K562 (cell line): ENCODE measurements around the gene DDC. TPM values are rescaled to one million over a fixed set of nuclear protein-coding genes. Genes with fewer than 3 reads are reported as not detected.

Experiments used
- ATAC-seq: fragments of 200-7000 bp; cut with Tn5 transposase; 3 replicates; pipeline ENCODE4 v1.9.1; 2020; ENCODE audit warnings: moderate library complexity
- BruUV-seq: library from RNA; stranded (reverse); fragments of 400-500 nt; replicated peaks from 2 replicates; lab custom pipeline; 2021; lab: Mats Ljungman, UMichigan
- CTCF ChIA-PET: fragments of 300-600 bp; formaldehyde crosslinking; extraction: SDS; loops from one replicate; lab custom pipeline; 2021; ENCODE audit warnings: low intra/inter-chr PET ratio; lab: Yijun Ruan, JAX
- POLR2A ChIA-PET: fragments of 300-600, 350-650 bp; sonication (Branson Sonifier 250); formaldehyde crosslinking; extraction: SDS; loops from one replicate; lab custom pipeline; 2021; ENCODE audit warnings: antibody characterized with exemption, inconsistent platforms; lab: Yijun Ruan, JAX
- DNase-seq, 4 experiments: peaks; one replicate each; pipeline versions ENCODE4 v3.0.0 to v3.0.0-alpha.2; 2011 to 2018; ENCODE audit warnings: low spot score in 3 of 4, mixed read lengths in 3 of 4; ENCODE audit errors: extremely low read depth in 1 of 4
- FAIRE-seq: peaks from 2 replicates; lab custom pipeline; 2011; peaks lifted over from hg19 to GRCh38; lab: Jason Lieb, UNC
- H2AFZ ChIP-seq: 2 replicates; pipeline ENCODE4 v1.6.0; 2011; ENCODE audit warnings: low read depth, low read length, control low read depth, inconsistent platforms
- H3K27ac ChIP-seq: fragments of 200-600 bp; 3 replicates; pipeline ENCODE4 v1.8.0; 2011; ENCODE audit warnings: low read depth, mild to moderate bottlenecking, control low read depth, inconsistent platforms, low read length, moderate library complexity, mixed read lengths; ENCODE audit errors: extremely low read depth
- H3K27me3 ChIP-seq, 2 experiments: fragments of 300-600 bp in 1 of 2; 2 replicates in 1 of 2; 3 replicates in 1 of 2; pipeline versions ENCODE4 v1.6.0 to v1.8.0; 2011; ENCODE audit warnings: inconsistent platforms in 2 of 2, low read length in 2 of 2, mild to moderate bottlenecking in 1 of 2, mixed read lengths in 1 of 2, moderate library complexity in 1 of 2; ENCODE audit not compliant: control insufficient read depth in 2 of 2, insufficient read depth in 2 of 2
- H3K36me3 ChIP-seq: fragments of 300-600 bp; 3 replicates; pipeline ENCODE4 v1.8.0; 2011; ENCODE audit warnings: mild to moderate bottlenecking, low read length, inconsistent platforms; ENCODE audit not compliant: control insufficient read depth, insufficient read depth
- H3K4me1 ChIP-seq, 2 experiments: fragments of 200-600 bp in 1 of 2; replicated peaks in 1 of 2; 2 replicates in 1 of 2; 3 replicates in 1 of 2; pipeline versions ENCODE4 v1.5.1 to v1.8.0; 2011; ENCODE audit warnings: inconsistent platforms in 2 of 2, low read length in 2 of 2, mild to moderate bottlenecking in 1 of 2, mixed read lengths in 1 of 2, moderate library complexity in 1 of 2; ENCODE audit not compliant: control insufficient read depth in 2 of 2, insufficient read depth in 2 of 2
- H3K4me2 ChIP-seq: 2 replicates; pipeline ENCODE4 v1.6.1; 2011; ENCODE audit warnings: low read length, control low read depth, inconsistent platforms, mixed read lengths; ENCODE audit not compliant: insufficient read depth
- H3K4me3 ChIP-seq: fragments of 200-600 bp; sonication (generic), shearing (Covaris generic); 2 replicates; pipeline ENCODE4 v1.5.1; 2016; ENCODE audit warnings: control low read depth, inconsistent platforms
- H3K79me2 ChIP-seq: fragments of 200-600 bp; 3 replicates; pipeline ENCODE4 v1.8.0; 2011; ENCODE audit warnings: low read length, inconsistent platforms; ENCODE audit not compliant: control insufficient read depth, insufficient read depth
- H3K9ac ChIP-seq, 2 experiments: 2 replicates each; pipeline versions ENCODE4 v1.6.0 to v1.6.1; 2011; ENCODE audit warnings: low read depth in 2 of 2, low read length in 2 of 2, control low read depth in 1 of 2, inconsistent platforms in 1 of 2, mild to moderate bottlenecking in 1 of 2, mixed read lengths in 1 of 2; ENCODE audit not compliant: insufficient read depth in 1 of 2
- H3K9me1 ChIP-seq: one replicate; pipeline ENCODE4 v1.6.0; 2011; ENCODE audit warnings: inconsistent platforms, mild to moderate bottlenecking, low read length, moderate library complexity; ENCODE audit not compliant: control insufficient read depth, insufficient read depth
- H3K9me3 ChIP-seq: replicated peaks from 2 replicates; pipeline ENCODE4 v1.5.1; 2011; ENCODE audit warnings: low read depth, low read length, inconsistent platforms; ENCODE audit not compliant: control insufficient read depth, insufficient read depth
- H4K20me1 ChIP-seq: replicated peaks from 2 replicates; pipeline ENCODE4 v1.6.1; 2011; ENCODE audit warnings: low read length, inconsistent platforms, mixed read lengths; ENCODE audit not compliant: control insufficient read depth, insufficient read depth
- CAMTA2 ChIP-seq: fragments of 250-450 bp; sonication (Bioruptor Pico); conservative IDR thresholded peaks from 2 replicates; pipeline ENCODE4 v1.5.1; 2022
- CSDE1 ChIP-seq, 2 experiments: fragments of 450-650 bp; IDR thresholded peaks; 2 replicates each; pipeline ENCODE4 v1.6.1; 2016; ENCODE audit warnings: mild to moderate bottlenecking in 1 of 2
- KAT2B ChIP-seq: IDR thresholded peaks from one replicate; pipeline ENCODE4 v1.6.1; 2012; ENCODE audit warnings: low read depth, mild to moderate bottlenecking, control low read depth, inconsistent platforms, low read length, moderate library complexity
- MIER1 ChIP-seq: fragments of 450-650 bp; IDR thresholded peaks from 2 replicates; pipeline ENCODE4 v1.6.1; 2016; ENCODE audit warnings: antibody characterized with exemption, mild to moderate bottlenecking, low read depth
- RBM14 ChIP-seq: fragments of 200-400 bp; formaldehyde crosslinking; IDR thresholded peaks from 2 replicates; pipeline ENCODE4 v1.6.1; 2018; ENCODE audit warnings: low read depth, mild to moderate bottlenecking, low read length, moderate library complexity, borderline replicate concordance; ENCODE audit not compliant: insufficient read depth
- XRCC4 ChIP-seq: IDR thresholded peaks from one replicate; pipeline ENCODE4 v1.6.1; 2011; ENCODE audit not compliant: insufficient read depth, insufficient read length; ENCODE audit errors: extremely low read depth
- WGBS: fragments of 100-300 bp; shearing (Covaris generic); methylation state at CpG from one replicate; pipeline ENCODE4 v1.1.6; 2016; ENCODE audit warnings: low coverage, mixed read lengths; ENCODE audit not compliant: insufficient coverage; ENCODE audit errors: missing lambda C conversion rate; 5-methylcytosine and 5-hydroxymethylcytosine counted together
- in situ Hi-C: fragments of 300-500 bp; cut with MboI; formaldehyde crosslinking; loops from 4 replicates; pipeline ENCODE4 v1.15.0; 2018; ENCODE audit warnings: inconsistent platforms, mixed read lengths
- intact Hi-C: fragments of 100-400 bp; cut with micrococcal nuclease; formaldehyde crosslinking; loops from 2 replicates; pipeline ENCODE4 v1.14.2; 2022
- polyA plus RNA-seq, 8 experiments: library from polyadenylated mRNA; depleted of rRNA in 4 of 8; stranded (reverse) in 5 of 8; unstranded in 3 of 8; fragments of >200 nt; fragmentation: Nextera tagmentation in 2 of 8; fragmentation: Illumina TruSeq in 1 of 8; extraction: Ambion mirVana in 2 of 8; extraction: Trizol in 1 of 8; gene quantifications; 2 replicates each; pipeline versions ENCODE4 v1.2.1 to v1.2.3, GENCODE V29; 2011 to 2014; ENCODE audit warnings: inconsistent platforms in 1 of 8, missing spikeins in 1 of 8
- total RNA-seq, 7 experiments: library from RNA; depleted of rRNA in 6 of 7; stranded (reverse); fragments of >200 nt in 6 of 7; fragmentation: Illumina TruSeq in 2 of 7; extraction: Trizol in 2 of 7; gene quantifications; 2 replicates each; pipeline versions ENCODE4 v1.2.1 to v1.2.3, GENCODE V29; 2011 to 2021; ENCODE audit warnings: low replicate concordance in 1 of 7
- TF ChIP-seq, protein P1 (sequence below): fragments of 450-650 bp; IDR thresholded peaks from 2 replicates; pipeline ENCODE4 v1.6.1; 2018; ENCODE audit not compliant: partially characterized antibody

Gene DDC
- total and polyA plus RNA-seq, 9 of the 15 experiments (the other 6 are each of a cell fraction or from before 2014, with no cell fraction given), result not detected

GRCh38 chr7:50416527-50417182, 148.6 kb downstream of the DDC start (continued):
- TF ChIP-seq CSDE1 (IDR thresholded peaks at IDR 0.05), result no peak

DNA sequence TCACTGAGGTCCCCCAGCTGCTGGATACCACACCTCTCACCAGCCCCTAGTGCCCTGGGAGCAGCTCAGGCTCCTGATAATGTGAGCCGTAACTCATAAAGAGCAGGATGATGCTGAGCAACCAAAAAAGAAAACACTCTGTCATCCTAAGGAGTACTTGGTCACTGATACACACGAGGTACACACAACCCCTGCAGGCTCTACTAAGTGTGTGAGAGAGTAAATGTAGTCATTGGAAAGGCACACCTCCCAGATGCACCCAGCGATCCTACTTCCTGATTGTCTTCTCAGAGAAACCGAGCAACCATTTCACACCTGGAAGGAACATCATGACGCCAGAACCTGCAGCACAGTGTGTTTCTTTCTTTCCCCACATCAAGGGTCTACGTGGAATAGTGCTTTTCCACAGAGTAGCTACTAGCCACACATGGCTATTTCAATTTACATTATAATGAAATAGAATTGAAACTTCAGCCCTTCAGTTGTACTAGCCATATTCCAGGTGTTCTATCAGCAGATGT, 149.3 kb downstream of the DDC start:
- ATAC-seq (no peak), DNase-seq (no peak), FAIRE-seq (no peak)
- no peaks in the 10 kb centered on the region for H3K9me3 ChIP-seq
- 0 out of 2 replicates have a peak overlapping the region, but pooled peaks have one; percentile 0 for H3K4me2 ChIP-seq
- H4K20me1 ChIP-seq, result no peaks in the 10 kb centered on the region
- H3K79me2 ChIP-seq, result no peaks in the 10 kb centered on the region
- BruUV-seq, result no TSS peak
- H3K27ac ChIP-seq, result no peak overlapping the region
- in situ Hi-C loops, result no loop called here
- peak overlapping the region; percentile 55; the same call in 1 of the 2 replicates for H2AFZ ChIP-seq
- H3K36me3 ChIP-seq, result no peaks in the 10 kb centered on the region
- WGBS, result 20% methylated on average over 6 of the region's 6 CpGs
- no peaks in the 10 kb centered on the region for H3K9me1 ChIP-seq
- peaks cover 0 to 2% of the 10 kb centered on the region in 2 experiments; a peak in 1 of 5 replicates for H3K4me1 ChIP-seq
- H3K27me3 ChIP-seq, result no peaks in the 10 kb centered on the region
- intact Hi-C loops, result loop anchor here (5.0 to 10.0 kb wide), 3 partner anchors 49 to 561 kb away; no protein-coding TSS in a partner anchor
- CTCF ChIA-PET, result no interaction called here
- no peak overlapping the region for H3K9ac ChIP-seq
- POLR2A ChIA-PET, result interaction anchor here (0.7 kb wide), 1 partner anchor 181 kb away, joined by 3 read pairs; no protein-coding TSS in a partner anchor
- no peak overlapping the region for H3K4me3 ChIP-seq
- no peak for TF ChIP-seq RBM14
- no peak for TF ChIP-seq MIER1
- no peak for TF ChIP-seq CAMTA2
- TF ChIP-seq KAT2B, result no peak
- TF ChIP-seq, protein P1, sequence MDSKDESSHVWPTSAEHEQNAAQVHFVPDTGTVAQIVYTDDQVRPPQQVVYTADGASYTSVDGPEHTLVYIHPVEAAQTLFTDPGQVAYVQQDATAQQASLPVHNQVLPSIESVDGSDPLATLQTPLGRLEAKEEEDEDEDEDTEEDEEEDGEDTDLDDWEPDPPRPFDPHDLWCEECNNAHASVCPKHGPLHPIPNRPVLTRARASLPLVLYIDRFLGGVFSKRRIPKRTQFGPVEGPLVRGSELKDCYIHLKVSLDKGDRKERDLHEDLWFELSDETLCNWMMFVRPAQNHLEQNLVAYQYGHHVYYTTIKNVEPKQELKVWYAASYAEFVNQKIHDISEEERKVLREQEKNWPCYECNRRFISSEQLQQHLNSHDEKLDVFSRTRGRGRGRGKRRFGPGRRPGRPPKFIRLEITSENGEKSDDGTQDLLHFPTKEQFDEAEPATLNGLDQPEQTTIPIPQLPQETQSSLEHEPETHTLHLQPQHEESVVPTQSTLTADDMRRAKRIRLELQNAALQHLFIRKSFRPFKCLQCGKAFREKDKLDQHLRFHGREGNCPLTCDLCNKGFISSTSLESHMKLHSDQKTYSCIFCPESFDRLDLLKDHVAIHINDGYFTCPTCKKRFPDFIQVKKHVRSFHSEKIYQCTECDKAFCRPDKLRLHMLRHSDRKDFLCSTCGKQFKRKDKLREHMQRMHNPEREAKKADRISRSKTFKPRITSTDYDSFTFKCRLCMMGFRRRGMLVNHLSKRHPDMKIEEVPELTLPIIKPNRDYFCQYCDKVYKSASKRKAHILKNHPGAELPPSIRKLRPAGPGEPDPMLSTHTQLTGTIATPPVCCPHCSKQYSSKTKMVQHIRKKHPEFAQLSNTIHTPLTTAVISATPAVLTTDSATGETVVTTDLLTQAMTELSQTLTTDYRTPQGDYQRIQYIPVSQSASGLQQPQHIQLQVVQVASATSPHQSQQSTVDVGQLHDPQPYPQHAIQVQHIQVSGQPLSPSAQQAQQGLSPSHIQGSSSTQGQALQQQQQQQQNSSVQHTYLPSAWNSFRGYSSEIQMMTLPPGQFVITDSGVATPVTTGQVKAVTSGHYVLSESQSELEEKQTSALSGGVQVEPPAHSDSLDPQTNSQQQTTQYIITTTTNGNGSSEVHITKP, result no peak
- TF ChIP-seq XRCC4, result no peak
